ENCODE data around the gene MSRB1. TPM values are rescaled to one million over a fixed set of nuclear protein-coding genes. Genes with fewer than 3 reads are reported as not detected.

The MSRB1 gene
- total and polyA plus RNA-seq, 2 of the 13 experiments (the other 11 are each of a cell fraction or from before 2014, with no cell fraction given) = 32.1 to 75.4 TPM

- no peak for TF ChIP-seq STAT5B (CRISPR knock-in tag; IDR thresholded peaks at IDR 0.05)
- peak; percentile 43; the same call in 1 of the 2 replicates for TF ChIP-seq YEATS2 (CRISPR knock-in tag; IDR thresholded peaks at IDR 0.05; ENCODE audit: borderline replicate concordance)
- no peak for TF ChIP-seq TEAD2 (CRISPR knock-in tag; IDR thresholded peaks at IDR 0.05)
- no peak for TF ChIP-seq ZNF75D (CRISPR knock-in tag; IDR thresholded peaks at IDR 0.05; ENCODE audit: borderline replicate concordance)
- TF ChIP-seq GATA4 (IDR thresholded peaks at IDR 0.05; ENCODE audit: borderline replicate concordance, low read depth) = peak; percentile 65; the same call in 1 of the 2 replicates
- peak; percentile 36; the same call in 1 of the 2 replicates for TF ChIP-seq ZNF782 (CRISPR knock-in tag; IDR thresholded peaks at IDR 0.05; ENCODE audit: borderline replicate concordance)
- TF ChIP-seq TBP (CRISPR knock-in tag; IDR thresholded peaks at IDR 0.05) = no peak
- TF ChIP-seq KAT7 (CRISPR knock-in tag; IDR thresholded peaks at IDR 0.05; ENCODE audit: borderline replicate concordance) = no peak; the same call in 1 of the 2 replicates
- no peak for TF ChIP-seq CREB3 (CRISPR knock-in tag; IDR thresholded peaks at IDR 0.05)
- TF ChIP-seq JUNB (CRISPR knock-in tag; IDR thresholded peaks at IDR 0.05; ENCODE audit: borderline replicate concordance) = no peak
- no peak; the same call in 1 of the 2 replicates for TF ChIP-seq ZFP90 (CRISPR knock-in tag; IDR thresholded peaks at IDR 0.05; ENCODE audit: borderline replicate concordance)
- no peak for TF ChIP-seq ZNF101 (CRISPR knock-in tag; IDR thresholded peaks at IDR 0.05; ENCODE audit: borderline replicate concordance, low read depth)
- no peak for TF ChIP-seq FOXK2 (IDR thresholded peaks at IDR 0.05)
- TF ChIP-seq USF2 (IDR thresholded peaks at IDR 0.05; ENCODE audit: low read depth, low read length) = no peak
- TF ChIP-seq USF2 (CRISPR knock-in tag; IDR thresholded peaks at IDR 0.05; ENCODE audit: borderline replicate concordance) = no peak
- TF ChIP-seq ZSCAN31 (CRISPR knock-in tag; IDR thresholded peaks at IDR 0.05; ENCODE audit: low read depth) = no peak
- no peak for TF ChIP-seq ZUFSP (CRISPR knock-in tag; IDR thresholded peaks at IDR 0.05; ENCODE audit: borderline replicate concordance)
- 0 out of 2 replicates have a peak, but pooled peaks have one; percentile 60 for TF ChIP-seq ZNF230 (CRISPR knock-in tag; IDR thresholded peaks at IDR 0.05)
- TF ChIP-seq ZNF501 (CRISPR knock-in tag; IDR thresholded peaks at IDR 0.05) = peak; percentile 57
- no peak for TF ChIP-seq CHCHD3 (CRISPR knock-in tag; IDR thresholded peaks at IDR 0.05)
- TF ChIP-seq ASH2L (IDR thresholded peaks at IDR 0.05; ENCODE audit: insufficient read length, low read depth, low read length) = peak; percentile 69
- TF ChIP-seq ZNF512 (CRISPR knock-in tag; IDR thresholded peaks at IDR 0.05) = no peak
Measured at GRCh38 chr16:1942810-1943726, at the start of gene MSRB1 (continued).

Measured in HepG2 (cell line).